ENCODE measurements around the gene SLK.

SLK gene

DNA sequence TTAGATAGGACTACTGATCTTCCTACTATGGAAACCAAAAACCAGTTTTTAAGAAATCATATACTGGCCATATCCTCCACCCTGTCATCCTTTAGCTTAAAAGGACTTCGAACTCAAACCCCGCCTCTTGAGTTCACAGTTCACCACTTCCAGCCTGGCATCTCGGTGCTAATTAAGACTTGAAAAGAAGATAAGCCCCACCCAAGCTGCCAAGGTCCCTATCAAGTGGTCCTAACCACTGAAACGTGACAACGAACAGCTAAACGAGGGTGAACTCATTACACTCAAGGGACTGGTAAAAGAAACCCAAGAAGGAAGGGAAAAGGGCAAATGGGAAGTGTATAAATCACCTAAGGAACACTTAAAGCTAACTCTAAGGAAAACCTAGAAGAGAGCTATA is 102.7 kb downstream of the SLK start:
- no peak overlapping the region for H3K4me3 ChIP-seq (replicated peaks; ENCODE audit: low read depth, low read length)
- TF ChIP-seq, protein P1, sequence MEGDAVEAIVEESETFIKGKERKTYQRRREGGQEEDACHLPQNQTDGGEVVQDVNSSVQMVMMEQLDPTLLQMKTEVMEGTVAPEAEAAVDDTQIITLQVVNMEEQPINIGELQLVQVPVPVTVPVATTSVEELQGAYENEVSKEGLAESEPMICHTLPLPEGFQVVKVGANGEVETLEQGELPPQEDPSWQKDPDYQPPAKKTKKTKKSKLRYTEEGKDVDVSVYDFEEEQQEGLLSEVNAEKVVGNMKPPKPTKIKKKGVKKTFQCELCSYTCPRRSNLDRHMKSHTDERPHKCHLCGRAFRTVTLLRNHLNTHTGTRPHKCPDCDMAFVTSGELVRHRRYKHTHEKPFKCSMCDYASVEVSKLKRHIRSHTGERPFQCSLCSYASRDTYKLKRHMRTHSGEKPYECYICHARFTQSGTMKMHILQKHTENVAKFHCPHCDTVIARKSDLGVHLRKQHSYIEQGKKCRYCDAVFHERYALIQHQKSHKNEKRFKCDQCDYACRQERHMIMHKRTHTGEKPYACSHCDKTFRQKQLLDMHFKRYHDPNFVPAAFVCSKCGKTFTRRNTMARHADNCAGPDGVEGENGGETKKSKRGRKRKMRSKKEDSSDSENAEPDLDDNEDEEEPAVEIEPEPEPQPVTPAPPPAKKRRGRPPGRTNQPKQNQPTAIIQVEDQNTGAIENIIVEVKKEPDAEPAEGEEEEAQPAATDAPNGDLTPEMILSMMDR (IDR thresholded peaks at IDR 0.05; ENCODE audit: low read length, missing control alignments) = no peak
- DNase-seq (ENCODE audit: low read depth) = no peak

DNA sequence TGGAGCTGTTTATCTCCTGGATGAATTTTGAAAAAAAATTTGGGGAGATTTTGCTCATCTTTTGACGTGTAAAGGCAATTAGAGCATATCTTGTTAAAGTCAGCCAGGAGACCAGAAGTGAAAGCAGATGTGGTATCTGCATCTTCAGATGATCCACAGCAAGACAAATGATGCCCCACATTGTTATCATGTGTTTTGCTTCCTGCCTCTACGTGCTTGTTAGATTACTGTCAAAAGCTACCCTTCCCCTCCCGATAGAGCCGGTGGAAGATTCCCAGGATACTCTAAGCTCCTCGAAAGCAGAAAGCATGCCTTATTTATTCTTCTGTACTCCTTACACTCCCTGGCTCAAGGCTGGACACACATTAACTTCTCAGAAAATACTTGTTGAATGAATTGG is 105.8 kb downstream of the SLK start:
- no peak overlapping the region for H3K4me3 ChIP-seq (replicated peaks; ENCODE audit: low read depth, low read length)
- no peak for DNase-seq (ENCODE audit: low read depth)
- TF ChIP-seq, protein P1 (IDR thresholded peaks at IDR 0.05; ENCODE audit: low read length, missing control alignments) = no peak

DNA sequence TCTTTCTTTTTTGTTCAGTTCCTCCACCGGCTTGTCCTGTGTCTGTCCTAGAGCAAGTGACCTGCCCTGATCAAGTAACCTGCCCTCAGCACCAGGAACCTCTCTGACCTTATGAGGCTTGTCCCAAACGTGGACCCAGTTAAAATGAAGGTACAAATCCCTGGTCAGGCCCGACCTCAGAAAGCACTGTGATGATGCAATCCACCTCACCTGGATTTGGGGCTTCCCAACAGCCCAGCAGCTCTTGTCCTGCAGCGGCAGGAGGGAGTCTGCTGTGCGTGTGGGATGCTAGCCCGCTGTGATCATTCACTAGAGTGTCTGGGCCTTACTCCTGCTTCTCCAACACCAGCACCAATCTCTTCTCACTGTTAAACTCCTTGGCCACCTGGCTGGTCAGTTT is 107.6 kb downstream of the SLK start:
- H3K4me3 ChIP-seq (replicated peaks; ENCODE audit: low read depth, low read length) = no peak overlapping the region
- TF ChIP-seq, protein P1 (IDR thresholded peaks at IDR 0.05; ENCODE audit: low read length, missing control alignments) = no peak
- no peak for DNase-seq (ENCODE audit: low read depth)

DNA sequence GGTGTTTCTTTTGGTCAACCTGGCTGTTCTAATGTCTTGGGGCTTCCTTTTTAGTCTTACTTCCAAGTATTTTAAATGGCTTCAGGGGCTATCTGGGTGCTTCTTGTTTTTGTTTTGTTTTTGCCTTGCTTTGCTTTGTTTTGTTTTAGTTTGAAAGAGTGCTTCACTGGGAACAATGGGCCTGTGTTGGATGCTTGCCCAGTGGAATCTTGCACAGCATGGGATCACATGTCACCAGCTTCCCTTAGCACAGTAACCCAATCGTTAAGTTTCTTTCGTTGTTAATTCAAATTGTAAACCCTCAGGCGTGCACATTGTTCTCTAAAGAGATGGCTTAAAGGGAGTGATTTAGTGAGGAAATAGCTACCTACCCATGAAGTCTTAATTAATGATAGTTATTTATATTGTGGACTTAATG is 109.8 kb downstream of the SLK start:
- no peak overlapping the region for H3K4me3 ChIP-seq (replicated peaks; ENCODE audit: low read depth, low read length)
- peak; percentile 94 for DNase-seq (ENCODE audit: low read depth)
- TF ChIP-seq, protein P1 (IDR thresholded peaks at IDR 0.05; ENCODE audit: low read length, missing control alignments) = no peak

DNA sequence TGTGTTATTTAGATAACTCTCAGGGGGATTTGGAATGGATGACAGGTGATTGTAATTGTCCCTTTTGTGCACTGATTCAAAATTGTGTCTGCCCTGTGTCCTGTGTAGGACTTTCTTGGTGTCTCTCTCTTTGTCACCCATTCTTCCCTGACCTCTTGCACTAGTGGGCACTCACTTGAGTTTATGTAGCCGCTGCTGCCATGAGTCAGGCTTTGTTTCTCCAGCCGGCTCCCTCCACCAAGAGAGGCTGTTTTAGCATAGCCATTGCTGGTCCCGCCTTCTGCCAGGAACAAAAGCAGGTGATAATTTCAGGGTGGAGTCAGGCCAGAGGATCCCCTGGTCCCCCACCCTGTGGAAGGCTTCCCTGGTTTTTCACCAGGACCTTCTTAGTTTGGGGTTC is 110.3 kb downstream of the SLK start:
- DNase-seq (ENCODE audit: low read depth) = no peak
- TF ChIP-seq, protein P1 (IDR thresholded peaks at IDR 0.05; ENCODE audit: low read length, missing control alignments) = no peak
- no peak overlapping the region for H3K4me3 ChIP-seq (replicated peaks; ENCODE audit: low read depth, low read length)

DNA sequence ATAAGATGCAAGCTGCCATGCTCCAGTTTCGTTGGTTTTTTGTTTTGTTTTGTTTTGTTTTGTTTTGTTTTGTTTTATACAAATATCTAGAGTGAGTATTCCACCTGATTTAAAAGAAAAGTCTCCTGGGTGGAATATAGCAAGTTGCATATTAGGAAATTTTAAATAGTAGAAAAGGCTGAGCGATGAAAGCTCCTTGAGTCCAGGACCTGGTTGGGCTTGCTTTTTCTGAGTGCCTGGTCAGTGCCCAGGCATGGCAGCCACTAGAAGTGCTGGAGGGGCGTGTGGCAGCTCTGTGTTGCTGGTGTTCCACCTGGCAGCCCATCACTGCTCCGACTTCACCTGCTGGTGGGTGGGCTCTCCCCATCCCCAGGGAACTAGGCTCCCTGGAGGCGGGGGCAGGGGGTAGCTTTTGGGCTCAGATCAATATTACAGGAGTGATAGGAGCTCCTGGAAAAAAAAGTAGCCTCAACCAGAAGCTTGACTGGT is 110.8 kb downstream of the SLK start:
- DNase-seq (ENCODE audit: low read depth) = no peak
- H3K4me3 ChIP-seq (replicated peaks; ENCODE audit: low read depth, low read length) = no peak overlapping the region
- TF ChIP-seq, protein P1 (IDR thresholded peaks at IDR 0.05; ENCODE audit: low read length, missing control alignments) = no peak
